NT2/D1 (cell line): ENCODE data around the gene TMEM164.

ENCODE experiments used
- SUZ12 ChIP-seq: IDR thresholded peaks from 2 replicates; pipeline ENCODE4 v1.6.1; 2011; ENCODE audit not compliant: insufficient read length, insufficient read depth; ENCODE audit errors: extremely low read depth
- YY1 ChIP-seq: IDR thresholded peaks from 2 replicates; pipeline ENCODE4 v1.6.1; 2011; ENCODE audit not compliant: insufficient read length, insufficient read depth

DNA sequence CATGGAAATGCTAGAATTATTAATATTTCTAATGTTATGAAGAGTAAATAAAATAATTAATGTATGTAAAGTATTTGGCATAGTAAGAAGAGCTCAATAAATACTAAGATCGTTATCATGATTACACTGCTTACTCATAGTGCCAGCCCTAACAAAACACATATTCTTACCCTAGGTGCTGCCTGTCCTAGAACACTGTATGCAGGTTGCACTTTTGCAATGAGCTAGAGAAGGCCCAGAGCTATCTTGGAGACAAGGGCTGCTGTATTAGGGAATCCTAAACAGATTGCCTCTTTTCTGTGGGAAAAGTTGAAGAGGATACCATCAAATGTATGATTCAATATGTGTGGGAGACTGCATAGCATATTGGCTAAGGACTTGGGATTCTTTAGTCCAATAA, 48.0 kb upstream of the TMEM164 start:
- TF ChIP-seq YY1: no peak
- no peak for TF ChIP-seq SUZ12
